HUES6 (cell line): ENCODE measurements around the gene DENND1A.

Experiments used
- H3K27ac ChIP-seq: 2 replicates; pipeline ENCODE4 v1.7.0; 2013; ENCODE audit warnings: low read depth, mild to moderate bottlenecking, low read length, inconsistent platforms
- H3K27me3 ChIP-seq: 2 replicates; pipeline ENCODE4 v1.6.1; 2013; ENCODE audit warnings: low read length; ENCODE audit not compliant: control insufficient read depth, insufficient read depth
- H3K36me3 ChIP-seq: 2 replicates; pipeline ENCODE4 v1.6.1; 2013; ENCODE audit warnings: low read length; ENCODE audit not compliant: control insufficient read depth, insufficient read depth
- H3K4me1 ChIP-seq: 2 replicates; pipeline ENCODE4 v1.6.1; 2013; ENCODE audit warnings: low read length; ENCODE audit not compliant: control insufficient read depth, insufficient read depth
- H3K4me3 ChIP-seq: 2 replicates; pipeline ENCODE4 v1.5.1; 2013; ENCODE audit warnings: low read depth, low read length
- H3K9ac ChIP-seq: one replicate; pipeline ENCODE4 v1.6.1; 2013; ENCODE audit warnings: mild to moderate bottlenecking, low read length
- H3K9me3 ChIP-seq: 2 replicates; pipeline ENCODE4 v1.6.1; 2013; ENCODE audit warnings: low read depth, low read length; ENCODE audit not compliant: control insufficient read depth, insufficient read depth

Gene DENND1A

GRCh38 chr9:123814496-123814895 is 115.4 kb downstream of the DENND1A start:
- no peak overlapping the region for H3K4me3 ChIP-seq
- no peak overlapping the region for H3K27ac ChIP-seq
- H3K4me1 ChIP-seq = peaks cover 5% of the 10 kb centered on the region; the same call in 1 of the 2 replicates
- no peak overlapping the region for H3K9ac ChIP-seq
- no peaks in the 10 kb centered on the region for H3K9me3 ChIP-seq
- H3K27me3 ChIP-seq = no peaks in the 10 kb centered on the region
- no peaks in the 10 kb centered on the region for H3K36me3 ChIP-seq

GRCh38 chr9:123812984-123813383 is 116.9 kb downstream of the DENND1A start:
- H3K9ac ChIP-seq = no peak overlapping the region
- no peak overlapping the region for H3K27ac ChIP-seq
- no peaks in the 10 kb centered on the region for H3K9me3 ChIP-seq
- H3K4me3 ChIP-seq = no peak overlapping the region
- H3K36me3 ChIP-seq = no peaks in the 10 kb centered on the region
- peaks cover 5% of the 10 kb centered on the region; the same call in 1 of the 2 replicates for H3K4me1 ChIP-seq
- H3K27me3 ChIP-seq = no peaks in the 10 kb centered on the region

- H3K27ac ChIP-seq = no peak overlapping the region
- no peaks in the 10 kb centered on the region for H3K27me3 ChIP-seq
- no peaks in the 10 kb centered on the region for H3K9me3 ChIP-seq
- H3K4me1 ChIP-seq = no peaks in the 10 kb centered on the region
- no peak overlapping the region for H3K4me3 ChIP-seq
- H3K36me3 ChIP-seq = no peaks in the 10 kb centered on the region
- no peak overlapping the region for H3K9ac ChIP-seq
Observed at GRCh38 chr9:123807251-123807650, 122.7 kb downstream of the DENND1A start.

GRCh38 chr9:123806829-123807228 is 123.1 kb downstream of the DENND1A start:
- Histone ChIP-seq H3K27ac (no peak overlapping the region), H3K4me3 (no peak overlapping the region), H3K4me1 (no peaks in the 10 kb centered on the region), H3K9me3 (no peaks in the 10 kb centered on the region), H3K27me3 (no peaks in the 10 kb centered on the region), H3K9ac (no peak overlapping the region), H3K36me3 (no peaks in the 10 kb centered on the region)

- Histone ChIP-seq H3K4me3 (no peak overlapping the region), H3K9ac (no peak overlapping the region), H3K36me3 (no peaks in the 10 kb centered on the region), H3K4me1 (no peaks in the 10 kb centered on the region; the same call in 1 of the 2 replicates), H3K9me3 (no peaks in the 10 kb centered on the region), H3K27ac (no peak overlapping the region), H3K27me3 (no peaks in the 10 kb centered on the region)
Observed at GRCh38 chr9:123798195-123798594, 131.7 kb downstream of the DENND1A start.

GRCh38 chr9:123796618-123797484 is 133.1 kb downstream of the DENND1A start:
- no peak overlapping the region for H3K9ac ChIP-seq
- no peaks in the 10 kb centered on the region for H3K27me3 ChIP-seq
- no peak overlapping the region for H3K4me3 ChIP-seq
- no peaks in the 10 kb centered on the region; the same call in 1 of the 2 replicates for H3K4me1 ChIP-seq
- no peaks in the 10 kb centered on the region for H3K9me3 ChIP-seq
- no peak overlapping the region for H3K27ac ChIP-seq
- H3K36me3 ChIP-seq = no peaks in the 10 kb centered on the region

GRCh38 chr9:123796094-123796493 is 133.8 kb downstream of the DENND1A start:
- H3K27me3 ChIP-seq = no peaks in the 10 kb centered on the region
- no peak overlapping the region for H3K27ac ChIP-seq
- no peak overlapping the region for H3K9ac ChIP-seq
- no peaks in the 10 kb centered on the region for H3K36me3 ChIP-seq
- no peak overlapping the region for H3K4me3 ChIP-seq
- H3K9me3 ChIP-seq = no peaks in the 10 kb centered on the region
- no peaks in the 10 kb centered on the region; the same call in 1 of the 2 replicates for H3K4me1 ChIP-seq

GRCh38 chr9:123795336-123795735 is 134.6 kb downstream of the DENND1A start:
- H3K36me3 ChIP-seq = no peaks in the 10 kb centered on the region
- H3K4me1 ChIP-seq = no peaks in the 10 kb centered on the region; the same call in 1 of the 2 replicates
- H3K9me3 ChIP-seq = no peaks in the 10 kb centered on the region
- H3K27ac ChIP-seq = no peak overlapping the region
- H3K27me3 ChIP-seq = no peaks in the 10 kb centered on the region
- H3K9ac ChIP-seq = no peak overlapping the region
- H3K4me3 ChIP-seq = no peak overlapping the region

- Histone ChIP-seq H3K4me1 (no peaks in the 10 kb centered on the region), H3K4me3 (no peak overlapping the region), H3K36me3 (no peaks in the 10 kb centered on the region), H3K27ac (no peak overlapping the region), H3K9ac (no peak overlapping the region), H3K9me3 (no peaks in the 10 kb centered on the region), H3K27me3 (no peaks in the 10 kb centered on the region)
Observed at GRCh38 chr9:123792501-123792900, 137.4 kb downstream of the DENND1A start.

GRCh38 chr9:123789554-123790292 is 140.2 kb downstream of the DENND1A start:
- no peak overlapping the region for H3K27ac ChIP-seq
- no peaks in the 10 kb centered on the region for H3K36me3 ChIP-seq
- H3K27me3 ChIP-seq = no peaks in the 10 kb centered on the region
- no peaks in the 10 kb centered on the region for H3K4me1 ChIP-seq
- no peak overlapping the region for H3K4me3 ChIP-seq
- no peak overlapping the region for H3K9ac ChIP-seq
- H3K9me3 ChIP-seq = no peaks in the 10 kb centered on the region

- Histone ChIP-seq H3K27me3 (no peaks in the 10 kb centered on the region), H3K4me3 (no peak overlapping the region), H3K9me3 (no peaks in the 10 kb centered on the region), H3K9ac (no peak overlapping the region), H3K27ac (no peak overlapping the region), H3K36me3 (no peaks in the 10 kb centered on the region), H3K4me1 (no peaks in the 10 kb centered on the region)
Observed at GRCh38 chr9:123787416-123787815, 142.5 kb downstream of the DENND1A start.
